Neural crest cell (in vitro differentiated cells): ENCODE results near the gene PTPRE. TPM values are rescaled to one million over a fixed set of nuclear protein-coding genes. Genes with fewer than 3 reads are reported as not detected.

Experiments
- DNase-seq: peaks from one replicate; pipeline ENCODE4 v3.0.0; 2021; ENCODE audit warnings: low read depth, mixed read lengths, low spot score
- H3K27ac Mint-ChIP-seq: one replicate; pipeline ENCODE4 v1.8.0; 2021; ENCODE audit warnings: mild to moderate bottlenecking, mixed read lengths; ENCODE audit not compliant: unreplicated experiment
- H3K27me3 Mint-ChIP-seq: 2 replicates; pipeline ENCODE4 v1.8.0; 2021; ENCODE audit warnings: low read depth, mild to moderate bottlenecking, mixed read lengths
- H3K36me3 Mint-ChIP-seq: 2 replicates; pipeline ENCODE4 v1.8.0; 2021; ENCODE audit warnings: low read depth, mild to moderate bottlenecking, mixed read lengths
- H3K4me1 Mint-ChIP-seq: 2 replicates; pipeline ENCODE4 v1.8.0; 2021; ENCODE audit warnings: mixed read lengths
- H3K4me3 Mint-ChIP-seq: one replicate; pipeline ENCODE4 v1.8.0; 2021; ENCODE audit warnings: mild to moderate bottlenecking, mixed read lengths
- H3K9me3 Mint-ChIP-seq: 2 replicates; pipeline ENCODE4 v1.8.0; 2021; ENCODE audit warnings: mixed read lengths
- CTCF ChIP-seq: fragments of 200-600 bp; sonication (generic); conservative IDR thresholded peaks from 2 replicates; pipeline ENCODE4 v1.5.0; 2021; ENCODE audit warnings: antibody characterized with exemption, mild to moderate bottlenecking
- total RNA-seq: library from RNA; stranded (reverse); gene quantifications from 2 replicates; pipeline ENCODE4 v1.2.1, GENCODE V29; 2021

Gene PTPRE
- total RNA-seq, 1 donor from 2014 or later: 2.3 TPM

DNA sequence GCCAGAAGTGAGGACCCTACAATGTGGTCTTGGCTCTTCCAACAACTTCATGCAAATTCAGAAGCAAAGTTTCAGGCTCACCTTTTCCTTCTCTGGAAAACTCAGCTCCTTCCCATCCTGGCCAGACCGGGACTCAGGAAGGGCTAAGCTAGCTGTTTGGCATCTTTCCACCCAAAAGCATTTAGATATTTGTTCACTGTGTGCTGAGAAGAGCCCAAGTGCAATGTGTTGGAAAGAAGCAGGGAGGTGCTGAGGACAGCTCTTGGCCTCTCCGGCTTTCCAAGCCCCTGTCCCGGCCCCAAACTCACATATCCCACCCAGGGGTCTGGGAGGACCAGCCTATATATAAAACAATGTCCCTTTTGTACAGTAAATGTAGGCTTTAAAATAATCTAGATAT, 174.8 kb downstream of the PTPRE start:
- DNase-seq: no peak
- peaks cover 13% of the 10 kb centered on the region for H3K4me1 Mint-ChIP-seq
- no peaks in the 10 kb centered on the region for H3K9me3 Mint-ChIP-seq
- no peak overlapping the region for H3K27ac Mint-ChIP-seq
- no peaks in the 10 kb centered on the region for H3K36me3 Mint-ChIP-seq
- TF ChIP-seq CTCF: no peak
- H3K27me3 Mint-ChIP-seq: no peaks in the 10 kb centered on the region
- H3K4me3 Mint-ChIP-seq: no peak overlapping the region

DNA sequence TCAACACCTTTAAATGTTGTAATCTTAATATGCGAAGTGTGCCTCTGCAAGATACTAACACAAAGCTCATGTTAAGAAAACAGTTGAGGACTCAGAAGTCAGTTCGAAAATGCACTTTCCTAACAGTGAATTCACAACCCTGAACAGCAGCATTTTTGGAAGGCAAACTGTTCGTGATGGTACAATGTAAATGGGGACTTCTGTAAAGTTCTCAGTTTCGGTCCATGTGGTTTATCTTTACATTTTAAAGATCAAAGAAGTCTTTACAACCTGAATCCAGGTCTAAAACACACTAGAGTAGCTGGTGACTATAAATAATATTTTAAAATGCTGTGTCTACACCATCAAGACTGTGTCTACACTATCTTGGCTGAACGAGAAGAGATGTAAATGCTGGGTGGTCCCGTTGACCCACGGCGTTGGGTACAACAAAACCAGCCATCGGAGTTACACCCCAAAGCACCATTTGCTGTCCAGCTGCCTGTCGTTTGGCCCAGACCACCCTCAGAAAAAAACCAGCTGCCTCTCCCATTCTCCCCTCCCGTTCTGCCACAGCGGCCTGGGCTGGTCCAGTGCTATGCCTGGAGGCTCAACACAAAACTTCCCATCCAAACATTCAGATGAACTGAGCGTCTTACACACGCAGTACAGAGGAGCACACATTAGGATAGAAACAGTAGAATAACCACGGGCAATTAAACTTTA, 176.4 kb downstream of the PTPRE start:
- DNase-seq: no peak
- no peaks in the 10 kb centered on the region for H3K9me3 Mint-ChIP-seq
- H3K27me3 Mint-ChIP-seq: no peaks in the 10 kb centered on the region
- no peak overlapping the region for H3K4me3 Mint-ChIP-seq
- TF ChIP-seq CTCF: no peak
- H3K4me1 Mint-ChIP-seq: peaks cover 13% of the 10 kb centered on the region
- no peaks in the 10 kb centered on the region for H3K36me3 Mint-ChIP-seq
- no peak overlapping the region for H3K27ac Mint-ChIP-seq

DNA sequence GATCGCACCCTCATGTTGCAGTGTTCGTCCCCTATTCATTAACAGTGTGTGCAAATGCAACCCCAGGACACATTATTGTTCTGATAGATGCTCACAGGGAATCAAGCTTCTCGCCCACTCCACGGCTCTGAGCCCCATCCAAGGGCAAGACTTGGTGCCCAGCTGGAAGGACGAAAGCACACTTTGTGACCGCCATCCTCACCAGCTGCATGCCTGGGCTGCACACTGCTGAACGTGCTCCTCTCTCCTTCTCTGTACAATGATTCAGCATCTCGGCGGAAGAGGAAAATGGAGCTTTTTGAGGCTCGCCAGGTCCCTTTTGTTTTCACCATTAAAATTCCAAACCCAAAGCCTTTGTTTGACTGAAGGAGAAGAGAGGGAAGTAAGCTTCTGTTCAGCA, 177.5 kb downstream of the PTPRE start:
- TF ChIP-seq CTCF: no peak
- DNase-seq: no peak
- Mint-ChIP-seq H3K4me3 (no peak overlapping the region), H3K36me3 (no peaks in the 10 kb centered on the region), H3K9me3 (no peaks in the 10 kb centered on the region), H3K4me1 (peaks cover 13% of the 10 kb centered on the region), H3K27me3 (no peaks in the 10 kb centered on the region), H3K27ac (no peak overlapping the region)

DNA sequence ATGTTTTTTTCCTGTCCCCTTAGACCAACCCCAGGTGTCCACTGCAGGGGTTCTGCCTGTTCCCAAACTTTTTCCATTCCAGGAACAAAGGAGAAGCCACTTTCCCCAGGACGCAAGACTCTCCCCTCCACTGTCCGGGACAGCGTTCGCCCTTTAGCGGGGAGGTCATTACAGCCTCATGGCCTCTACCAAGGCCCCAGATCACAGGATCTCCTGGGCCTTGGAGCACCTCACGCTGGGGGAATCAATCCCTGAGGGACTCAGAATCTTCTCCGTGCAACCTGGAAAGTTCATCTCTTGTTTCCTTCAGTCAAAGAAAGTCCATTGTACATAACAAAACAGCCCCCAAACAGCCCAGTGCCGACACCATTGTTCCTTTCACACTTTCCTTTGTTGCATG, 178.1 kb downstream of the PTPRE start:
- Mint-ChIP-seq H3K27me3 (no peaks in the 10 kb centered on the region), H3K27ac (no peak overlapping the region), H3K9me3 (no peaks in the 10 kb centered on the region), H3K4me3 (no peak overlapping the region), H3K4me1 (peaks cover 13% of the 10 kb centered on the region), H3K36me3 (no peaks in the 10 kb centered on the region)
- TF ChIP-seq CTCF: no peak
- no peak for DNase-seq

DNA sequence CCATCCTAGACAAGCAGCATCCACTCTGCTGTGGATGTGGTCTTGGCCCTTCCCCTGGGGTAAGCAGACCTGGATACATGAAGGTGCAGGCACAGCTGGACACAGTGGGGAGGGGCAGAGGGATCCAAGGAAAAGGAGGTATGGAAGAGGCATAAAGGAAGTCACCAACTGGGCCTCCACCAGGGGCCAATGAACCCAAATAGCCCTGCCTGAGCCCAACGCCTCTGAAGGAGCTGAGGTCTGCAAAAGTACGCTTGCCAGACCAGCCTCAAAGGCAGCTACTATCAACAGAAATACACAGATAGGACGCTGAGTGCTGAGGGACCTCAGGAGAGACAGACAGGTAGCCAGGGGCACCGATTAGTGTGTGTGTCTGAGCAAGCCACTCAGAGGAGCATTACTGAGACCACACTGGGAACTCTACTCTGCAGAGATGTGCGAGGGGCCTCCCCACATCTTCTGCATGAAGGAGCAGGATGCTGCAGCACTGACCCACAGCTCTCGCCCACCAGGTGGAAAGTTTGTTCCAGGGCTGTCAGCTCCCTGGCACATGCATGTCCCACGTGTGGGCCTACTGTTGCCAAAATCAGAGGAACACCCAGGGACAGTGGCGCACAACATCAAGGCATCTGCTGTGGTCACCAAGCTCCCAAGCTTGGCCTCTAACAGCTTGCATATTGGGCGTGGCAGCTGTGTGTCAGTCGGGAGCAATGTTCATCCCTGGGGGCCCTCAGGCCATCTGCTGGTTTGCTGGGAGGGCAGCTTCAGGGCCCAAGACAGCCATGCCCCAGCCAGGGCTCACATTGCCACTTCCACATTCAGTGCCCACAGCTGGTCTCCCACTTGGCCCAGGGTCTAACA, 179.3 kb downstream of the PTPRE start:
- Mint-ChIP-seq H3K36me3 (no peaks in the 10 kb centered on the region), H3K4me1 (peaks cover 13% of the 10 kb centered on the region), H3K4me3 (no peak overlapping the region), H3K9me3 (no peaks in the 10 kb centered on the region), H3K27ac (no peak overlapping the region), H3K27me3 (peaks cover 5% of the 10 kb centered on the region)
- no peak for DNase-seq
- no peak for TF ChIP-seq CTCF
